SK-N-SH treated with all-trans-retinoic acid at 6 μM for 48 hours (cell line): ENCODE measurements around the gene MYLK.

ENCODE experiments used
- ATAC-seq: fragments of 200-7000 bp; cut with Tn5 transposase; 3 replicates; pipeline ENCODE4 v1.9.1; 2020; ENCODE audit warnings: mild to moderate bottlenecking, moderate library complexity
- ARNTL ChIP-seq: fragments of 450-650 bp; formaldehyde crosslinking; IDR thresholded peaks from 2 replicates; pipeline ENCODE4 v1.5.0; 2020; ENCODE audit warnings: low read depth, mild to moderate bottlenecking, moderate library complexity, borderline replicate concordance
- BACH2 ChIP-seq: fragments of 250-450 bp; sonication (Bioruptor Pico); IDR thresholded peaks from 2 replicates; pipeline ENCODE4 v1.9.0; 2021; ENCODE audit warnings: mild to moderate bottlenecking, borderline replicate concordance
- CREB5 ChIP-seq: fragments of 250-450 bp; sonication (Bioruptor Pico); IDR thresholded peaks from 2 replicates; pipeline ENCODE4 v1.5.1; 2020; ENCODE audit warnings: low read depth, mild to moderate bottlenecking, moderate library complexity
- CSDC2 ChIP-seq: fragments of 250-450 bp; sonication (Bioruptor Pico); IDR thresholded peaks from 2 replicates; pipeline ENCODE4 v1.5.0; 2020; ENCODE audit warnings: mild to moderate bottlenecking, moderate library complexity
- CSRNP3 ChIP-seq: fragments of 250-450 bp; sonication (Bioruptor Pico); IDR thresholded peaks from 2 replicates; pipeline ENCODE4 v1.5.1; 2021; ENCODE audit warnings: mild to moderate bottlenecking, moderate library complexity
- ESRRG ChIP-seq: fragments of 250-450 bp; sonication (Bioruptor Pico); IDR thresholded peaks from 2 replicates; pipeline ENCODE4 v1.6.1; 2021; ENCODE audit warnings: mild to moderate bottlenecking
- GLIS3 ChIP-seq: fragments of 250-450 bp; sonication (Bioruptor Pico); IDR thresholded peaks from 2 replicates; pipeline ENCODE4 v1.5.0; 2020; ENCODE audit warnings: mild to moderate bottlenecking, moderate library complexity
- ISL1 ChIP-seq: fragments of 250-450 bp; sonication (Bioruptor Pico); IDR thresholded peaks from 2 replicates; pipeline ENCODE4 v2.1.2; 2022; ENCODE audit warnings: mild to moderate bottlenecking, moderate library complexity
- OSR1 ChIP-seq: fragments of 250-450 bp; sonication (Bioruptor Pico); IDR thresholded peaks from 2 replicates; pipeline ENCODE4 v1.8.0; 2022; ENCODE audit warnings: moderate library complexity, mild to moderate bottlenecking, inconsistent platforms
- PATZ1 ChIP-seq: fragments of 250-450 bp; sonication (Bioruptor Pico); IDR thresholded peaks from 2 replicates; pipeline ENCODE4 v1.8.0; 2020; ENCODE audit warnings: mild to moderate bottlenecking, moderate library complexity, borderline replicate concordance
- POU6F1 ChIP-seq: fragments of 250-450 bp; sonication (Bioruptor Pico); IDR thresholded peaks from 2 replicates; pipeline ENCODE4 v1.8.0; 2021; ENCODE audit warnings: low read depth, mild to moderate bottlenecking, moderate library complexity, borderline replicate concordance
- PPARA ChIP-seq: fragments of 250-450 bp; sonication (Bioruptor Pico); IDR thresholded peaks from 2 replicates; pipeline ENCODE4 v1.5.0; 2020; ENCODE audit warnings: mild to moderate bottlenecking, borderline replicate concordance
- RARB ChIP-seq: fragments of 250-450 bp; sonication (Bioruptor Pico); IDR thresholded peaks from 2 replicates; pipeline ENCODE4 v1.8.0; 2021; ENCODE audit warnings: mild to moderate bottlenecking, moderate library complexity
- SNAI2 ChIP-seq: fragments of 250-450 bp; sonication (Bioruptor Pico); IDR thresholded peaks from 2 replicates; pipeline ENCODE4 v1.5.0; 2020; ENCODE audit warnings: mild to moderate bottlenecking, moderate library complexity
- TCF4 ChIP-seq: fragments of 250-450 bp; sonication (Bioruptor Pico); IDR thresholded peaks from 2 replicates; pipeline ENCODE4 v1.8.0; 2021; ENCODE audit warnings: mild to moderate bottlenecking, moderate library complexity, borderline replicate concordance
- TSHZ2 ChIP-seq: fragments of 250-450 bp; sonication (Bioruptor Pico); IDR thresholded peaks from 2 replicates; pipeline ENCODE4 v1.5.0; 2020; ENCODE audit warnings: mild to moderate bottlenecking, moderate library complexity
- ZC3H10 ChIP-seq: fragments of 250-450 bp; sonication (Bioruptor Pico); IDR thresholded peaks from 2 replicates; pipeline ENCODE4 v1.5.1; 2021; ENCODE audit warnings: mild to moderate bottlenecking, moderate library complexity
- ZFP30 ChIP-seq: fragments of 450-650 bp; formaldehyde crosslinking; IDR thresholded peaks from 2 replicates; pipeline ENCODE4 v1.5.0; 2022; ENCODE audit warnings: mild to moderate bottlenecking, moderate library complexity
- ZNF565 ChIP-seq: fragments of 450-650 bp; formaldehyde crosslinking; conservative IDR thresholded peaks from 2 replicates; pipeline ENCODE4 v1.5.0; 2020; ENCODE audit warnings: low read depth, mild to moderate bottlenecking, moderate library complexity
- ZNF70 ChIP-seq: fragments of 450-650 bp; formaldehyde crosslinking; IDR thresholded peaks from 2 replicates; pipeline ENCODE4 v1.5.0; 2020; ENCODE audit warnings: mild to moderate bottlenecking, moderate library complexity
- ZNF8 ChIP-seq: fragments of 450-650 bp; formaldehyde crosslinking; IDR thresholded peaks from 2 replicates; pipeline ENCODE4 v1.5.0; 2020; ENCODE audit warnings: mild to moderate bottlenecking, moderate library complexity

Gene MYLK

GRCh38 chr3:123642957-123643330 is 241.2 kb downstream of the MYLK start:
- ATAC-seq = no peak
- TF ChIP-seq ZNF565 (CRISPR knock-in tag) (no peak), ZFP30 (CRISPR knock-in tag) (no peak)

- ATAC-seq = peak; percentile 94
- TF ChIP-seq PPARA (CRISPR knock-in tag) = no peak
- TF ChIP-seq CSDC2 (CRISPR knock-in tag) = no peak
- TF ChIP-seq POU6F1 (CRISPR knock-in tag) = no peak
- TF ChIP-seq ISL1 (CRISPR knock-in tag) = no peak
- no peak for TF ChIP-seq OSR1
- TF ChIP-seq ESRRG (CRISPR knock-in tag) = no peak
- TF ChIP-seq SNAI2 (CRISPR knock-in tag) = no peak
- TF ChIP-seq CREB5 = no peak
- TF ChIP-seq ZNF565 (CRISPR knock-in tag) = no peak
- TF ChIP-seq BACH2 (CRISPR knock-in tag) = no peak
- no peak for TF ChIP-seq TCF4
- TF ChIP-seq RARB = no peak
- no peak for TF ChIP-seq GLIS3
- TF ChIP-seq ZNF8 (CRISPR knock-in tag) = no peak
- TF ChIP-seq TSHZ2 = no peak
- TF ChIP-seq ZC3H10 (CRISPR knock-in tag) = no peak
- no peak for TF ChIP-seq PATZ1
These were observed 241.8 kb downstream of the MYLK start for GRCh38 chr3:123642182-123642956.

GRCh38 chr3:123641505-123641904 is 242.6 kb downstream of the MYLK start:
- ATAC-seq = no peak
- TF ChIP-seq PPARA (CRISPR knock-in tag) = no peak
- no peak for TF ChIP-seq BACH2 (CRISPR knock-in tag)
- no peak for TF ChIP-seq GLIS3
- TF ChIP-seq TCF4 = no peak
- no peak for TF ChIP-seq ARNTL (CRISPR knock-in tag)
- TF ChIP-seq ZNF70 (CRISPR knock-in tag) = no peak
- no peak for TF ChIP-seq ZNF8 (CRISPR knock-in tag)
- no peak for TF ChIP-seq TSHZ2
- no peak for TF ChIP-seq POU6F1 (CRISPR knock-in tag)
- no peak for TF ChIP-seq CSRNP3 (CRISPR knock-in tag)
- TF ChIP-seq, all 23 proteins: peak for 0
